ENCODE results near the gene PSMC4.
"Not testable (repeated sequence)": the region's sequence is repeated elsewhere in the genome, so short reads cannot be mapped to it uniquely, and the experiment has no call there.

DNA sequence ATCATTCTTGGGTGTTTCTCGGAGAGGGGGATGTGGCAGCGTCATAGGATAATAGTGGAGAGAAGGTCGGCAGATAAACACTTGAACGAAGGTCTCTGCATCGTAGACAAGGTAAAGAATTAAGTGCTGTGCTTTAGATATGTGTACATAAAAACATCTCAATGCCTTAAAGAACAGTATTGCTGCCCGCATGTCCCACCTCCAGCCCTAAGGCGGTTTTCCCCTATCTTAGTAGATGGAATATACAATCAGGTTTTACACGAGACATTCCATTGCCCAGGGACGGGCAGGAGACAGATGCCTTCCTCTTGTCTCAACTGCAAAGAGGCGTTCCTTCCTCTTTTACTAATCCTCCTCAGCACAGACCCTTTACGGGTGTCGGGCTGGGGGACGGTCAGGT, 11.6 kb upstream of the PSMC4 start:
- TF ChIP-seq ZFP30 (CRISPR knock-in tag; IDR thresholded peaks at IDR 0.05); ISL1 (CRISPR knock-in tag; IDR thresholded peaks at IDR 0.05); ZNF565 (CRISPR knock-in tag; conservative IDR thresholded peaks at IDR 0.05; ENCODE audit: low read depth): not testable (repeated sequence)

All from SK-N-SH treated with all-trans-retinoic acid at 6 μM for 48 hours (cell line).